ENCODE data around the gene GNL3. TPM values are rescaled to one million over a fixed set of nuclear protein-coding genes. Genes with fewer than 3 reads are reported as not detected.
"Not testable (repeated sequence)": the region's sequence is repeated elsewhere in the genome, so short reads cannot be mapped to it uniquely, and the experiment has no call there.

Gene GNL3
- total and polyA plus RNA-seq, 12 donors = 20.6 to 60.4 (median 25.8) TPM

GRCh38 chr3:52724511-52724910 lies 38.7 kb downstream of the GNL3 start:
- Histone ChIP-seq H3K4me1 (peaks cover 0 to 23% (median 0%) of the 10 kb centered on the region in 9 donors), H3K9me3 (peaks cover 0 to 26% (median 8%) of the 10 kb centered on the region in 11 donors), H3K27ac (no peak overlapping the region), H3K4me3 (no peak overlapping the region), H3K27me3 (no peaks in the 10 kb centered on the region), H3K36me3 (peaks cover 0 to 30% (median 8%) of the 10 kb centered on the region in 9 donors)
- intact Hi-C loops (cut with DNase I) = no loop called here
- DNase-seq (no peak), ATAC-seq (no peak)
- WGBS, 2 donors = 98 to 100% methylated on average over 1 of the region's 1 CpG
- TF ChIP-seq, protein P1, sequence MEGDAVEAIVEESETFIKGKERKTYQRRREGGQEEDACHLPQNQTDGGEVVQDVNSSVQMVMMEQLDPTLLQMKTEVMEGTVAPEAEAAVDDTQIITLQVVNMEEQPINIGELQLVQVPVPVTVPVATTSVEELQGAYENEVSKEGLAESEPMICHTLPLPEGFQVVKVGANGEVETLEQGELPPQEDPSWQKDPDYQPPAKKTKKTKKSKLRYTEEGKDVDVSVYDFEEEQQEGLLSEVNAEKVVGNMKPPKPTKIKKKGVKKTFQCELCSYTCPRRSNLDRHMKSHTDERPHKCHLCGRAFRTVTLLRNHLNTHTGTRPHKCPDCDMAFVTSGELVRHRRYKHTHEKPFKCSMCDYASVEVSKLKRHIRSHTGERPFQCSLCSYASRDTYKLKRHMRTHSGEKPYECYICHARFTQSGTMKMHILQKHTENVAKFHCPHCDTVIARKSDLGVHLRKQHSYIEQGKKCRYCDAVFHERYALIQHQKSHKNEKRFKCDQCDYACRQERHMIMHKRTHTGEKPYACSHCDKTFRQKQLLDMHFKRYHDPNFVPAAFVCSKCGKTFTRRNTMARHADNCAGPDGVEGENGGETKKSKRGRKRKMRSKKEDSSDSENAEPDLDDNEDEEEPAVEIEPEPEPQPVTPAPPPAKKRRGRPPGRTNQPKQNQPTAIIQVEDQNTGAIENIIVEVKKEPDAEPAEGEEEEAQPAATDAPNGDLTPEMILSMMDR (IDR thresholded peaks at IDR 0.05) = no peak

- H3K4me3 ChIP-seq; H3K27me3 ChIP-seq; H3K4me1 ChIP-seq; H3K27ac ChIP-seq; ATAC-seq; DNase-seq; intact Hi-C loops (cut with DNase I): not testable (repeated sequence)
- 53 to 81% methylated on average over 3 of the region's 3 CpGs for WGBS, 2 donors
- peaks cover 0 to 28% (median 8%) of the 10 kb centered on the region in 11 donors for H3K9me3 ChIP-seq
- H3K36me3 ChIP-seq = peaks cover 0 to 64% (median 25%) of the 10 kb centered on the region in 9 donors
These were observed 42.9 kb downstream of the GNL3 start for GRCh38 chr3:52728753-52729152.

GRCh38 chr3:52730681-52731080 lies 44.8 kb downstream of the GNL3 start:
- no peaks in the 10 kb centered on the region for H3K27me3 ChIP-seq
- DNase-seq (no peak), ATAC-seq (no peak)
- H3K4me3 ChIP-seq = no peak overlapping the region
- H3K36me3 ChIP-seq = peaks cover 0 to 84% (median 25%) of the 10 kb centered on the region in 9 donors
- peaks cover 0 to 8% (median 0%) of the 10 kb centered on the region in 9 donors for H3K4me1 ChIP-seq
- peaks cover 0 to 31% (median 8%) of the 10 kb centered on the region in 11 donors for H3K9me3 ChIP-seq
- TF ChIP-seq, protein P1 (IDR thresholded peaks at IDR 0.05) = no peak
- no peak overlapping the region for H3K27ac ChIP-seq
- intact Hi-C loops (cut with DNase I) = no loop called here

GRCh38 chr3:52731590-52731989 lies 45.8 kb downstream of the GNL3 start:
- TF ChIP-seq, protein P1 (IDR thresholded peaks at IDR 0.05) = no peak
- Histone ChIP-seq H3K36me3 (peaks cover 0 to 93% (median 32%) of the 10 kb centered on the region in 9 donors), H3K4me1 (peaks cover 0 to 8% (median 0%) of the 10 kb centered on the region in 9 donors), H3K9me3 (peaks cover 0 to 31% (median 8%) of the 10 kb centered on the region in 11 donors), H3K27ac (no peak overlapping the region), H3K4me3 (no peak overlapping the region), H3K27me3 (no peaks in the 10 kb centered on the region)
- intact Hi-C loops (cut with DNase I) = no loop called here
- WGBS, 2 donors = 82 to 95% methylated on average over 14 of the region's 14 CpGs
- no peak for DNase-seq
- no peak for ATAC-seq

DNA sequence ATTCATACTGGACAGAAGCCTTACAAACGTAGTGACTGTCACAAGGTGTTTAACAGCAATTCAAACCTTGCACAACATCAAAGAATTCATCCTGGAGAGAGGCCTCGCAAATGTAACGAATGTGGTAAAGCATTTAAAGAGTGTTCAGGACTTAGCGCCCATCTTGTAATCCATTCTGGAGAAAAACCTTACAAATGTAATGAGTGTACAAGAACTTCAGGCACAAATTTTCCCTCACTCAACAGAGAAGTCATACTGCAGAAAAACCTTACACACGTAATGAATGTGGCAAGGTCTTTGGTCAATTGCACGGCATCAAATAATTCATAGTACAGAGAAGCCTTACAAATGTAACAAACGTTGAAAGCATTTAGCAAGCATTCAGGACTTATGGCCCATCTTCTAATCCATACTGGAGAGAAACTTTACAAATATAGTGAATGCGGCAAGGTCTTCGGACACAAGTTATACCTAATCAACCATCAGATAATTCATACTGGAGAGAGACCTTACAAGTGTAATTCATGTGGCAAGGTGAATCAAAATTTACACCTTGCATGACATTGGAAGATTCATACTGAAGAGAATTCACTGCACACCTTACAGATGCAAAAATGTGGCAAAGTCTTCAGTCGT lies 47.5 kb downstream of the GNL3 start:
- intact Hi-C loops (cut with DNase I) = no loop called here
- Histone ChIP-seq H3K4me1 (peaks cover 0 to 8% (median 0%) of the 10 kb centered on the region in 9 donors), H3K4me3 (no peak overlapping the region), H3K36me3 (peaks cover 0 to 100% (median 44%) of the 10 kb centered on the region in 9 donors), H3K27me3 (no peaks in the 10 kb centered on the region), H3K9me3 (peaks cover 0 to 31% (median 6%) of the 10 kb centered on the region in 11 donors), H3K27ac (no peak overlapping the region)
- 87 to 98% methylated on average over 10 of the region's 10 CpGs for WGBS, 2 donors
- TF ChIP-seq, protein P1 (IDR thresholded peaks at IDR 0.05) = no peak
- no peak for DNase-seq
- no peak for ATAC-seq
